ENCODE results near the gene EML1.

The EML1 gene

GRCh38 chr14:99780690-99781089 lies 12.5 kb upstream of the EML1 start:
- no peak for DNase-seq

GRCh38 chr14:99781091-99781490 lies 12.1 kb upstream of the EML1 start:
- no peak for DNase-seq

DNA sequence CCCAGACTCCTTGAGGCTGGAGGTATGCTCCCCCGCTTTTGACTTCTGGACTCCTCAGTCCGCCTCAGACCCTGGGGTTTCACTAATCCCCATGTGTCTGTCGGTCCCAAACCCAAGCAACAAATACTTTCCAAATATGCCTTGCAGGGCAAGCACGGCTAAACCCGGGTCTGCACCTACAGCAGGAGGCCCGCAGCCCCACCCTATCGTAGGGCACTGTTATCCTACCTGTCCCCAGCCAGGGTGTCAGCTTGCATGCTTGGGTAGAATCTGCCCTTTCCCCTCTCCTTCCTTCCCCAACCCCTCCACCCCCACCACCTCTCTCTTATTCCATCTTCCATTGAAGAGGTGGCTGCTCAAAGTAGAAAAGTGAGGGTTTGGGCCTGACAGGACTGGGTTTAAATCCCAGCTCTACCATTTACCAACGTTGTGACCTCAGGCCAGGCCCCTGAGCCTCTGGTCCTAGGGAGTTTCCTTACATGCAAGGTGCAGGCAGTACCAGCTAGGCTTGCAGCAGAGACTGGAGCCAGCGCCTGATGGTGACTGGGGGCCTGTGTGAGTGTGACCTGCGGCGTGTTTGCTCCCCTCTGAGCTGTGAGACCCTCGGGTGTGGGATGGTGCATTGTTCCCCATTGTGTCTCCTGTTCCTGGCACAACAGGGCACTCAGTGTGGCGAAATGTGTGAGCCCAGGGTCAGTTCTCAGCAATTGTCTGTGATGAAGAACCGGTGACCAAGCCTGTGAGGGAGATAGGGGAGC lies 11.2 kb upstream of the EML1 start:
- DNase-seq, result no peak

DNA sequence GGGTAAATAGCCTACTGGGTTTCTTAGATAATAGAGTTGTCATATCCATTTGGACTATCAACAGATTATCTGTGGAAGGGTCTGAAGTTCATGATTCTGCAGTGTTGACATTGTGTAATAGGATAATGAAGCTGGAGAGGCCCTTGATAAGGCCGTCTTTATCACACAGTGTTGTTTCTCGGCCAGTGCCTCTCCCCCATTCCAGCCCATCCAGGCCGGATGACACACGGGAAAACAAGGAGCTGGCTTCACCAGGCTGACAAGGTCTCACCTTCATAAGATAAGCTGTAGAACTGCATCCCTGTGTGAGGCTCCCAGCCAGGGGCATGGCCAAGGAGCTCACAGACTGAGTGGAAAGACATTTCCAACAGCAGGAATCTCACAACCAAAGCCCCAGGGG lies 8.7 kb upstream of the EML1 start:
- DNase-seq, result no peak

- no peak for DNase-seq
These were observed 7.8 kb upstream of the EML1 start for GRCh38 chr14:99785426-99785825.

DNA sequence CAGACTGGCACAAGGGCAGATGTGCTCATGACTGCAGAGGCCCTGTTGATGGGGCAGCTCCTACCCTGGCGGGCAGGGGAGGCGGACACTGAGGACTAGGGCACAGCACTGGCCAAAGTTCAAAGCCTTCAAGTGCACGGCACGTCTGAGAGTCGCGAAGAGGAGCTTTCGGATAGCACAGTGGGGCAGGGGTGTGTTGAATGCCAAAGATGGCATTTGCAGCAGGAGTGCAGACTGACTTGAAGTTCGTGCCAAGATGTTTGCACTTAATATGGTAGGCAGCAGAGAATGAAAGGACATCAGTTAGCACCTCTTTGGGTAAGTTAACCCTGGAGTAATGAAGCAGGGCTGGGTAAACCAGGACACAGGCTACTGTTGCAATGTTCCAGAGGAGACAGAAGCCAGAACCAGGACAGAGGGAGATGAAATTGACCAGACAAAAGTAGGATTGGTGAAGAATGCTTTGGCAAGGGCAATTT lies 6.7 kb upstream of the EML1 start:
- DNase-seq, result no peak

DNA sequence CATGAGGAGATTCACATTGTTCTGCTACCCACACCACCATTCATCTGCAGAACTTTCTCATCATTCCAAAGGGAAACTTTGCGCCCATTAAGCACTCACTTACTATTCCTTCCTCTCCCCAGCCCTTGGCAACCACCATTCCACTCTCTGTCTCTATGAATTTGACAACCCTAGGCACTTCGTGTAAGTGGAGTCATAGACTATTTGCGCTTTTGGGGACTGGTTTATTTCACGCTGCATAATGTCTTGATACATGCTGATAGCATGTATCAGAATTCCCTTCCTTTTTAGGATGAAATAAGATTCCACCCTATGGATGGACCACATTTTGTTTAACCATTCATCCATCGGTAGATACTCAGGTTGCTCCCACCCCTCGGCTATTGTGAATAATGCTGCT lies 4.5 kb upstream of the EML1 start:
- DNase-seq, result no peak

- no peak for DNase-seq
These were observed 3.6 kb upstream of the EML1 start for GRCh38 chr14:99789581-99789980.

GRCh38 chr14:99790201-99790977 lies 2.8 kb upstream of the EML1 start:
- DNase-seq, result no peak

GRCh38 chr14:99790978-99791376 lies 2.2 kb upstream of the EML1 start:
- no peak for DNase-seq

DNA sequence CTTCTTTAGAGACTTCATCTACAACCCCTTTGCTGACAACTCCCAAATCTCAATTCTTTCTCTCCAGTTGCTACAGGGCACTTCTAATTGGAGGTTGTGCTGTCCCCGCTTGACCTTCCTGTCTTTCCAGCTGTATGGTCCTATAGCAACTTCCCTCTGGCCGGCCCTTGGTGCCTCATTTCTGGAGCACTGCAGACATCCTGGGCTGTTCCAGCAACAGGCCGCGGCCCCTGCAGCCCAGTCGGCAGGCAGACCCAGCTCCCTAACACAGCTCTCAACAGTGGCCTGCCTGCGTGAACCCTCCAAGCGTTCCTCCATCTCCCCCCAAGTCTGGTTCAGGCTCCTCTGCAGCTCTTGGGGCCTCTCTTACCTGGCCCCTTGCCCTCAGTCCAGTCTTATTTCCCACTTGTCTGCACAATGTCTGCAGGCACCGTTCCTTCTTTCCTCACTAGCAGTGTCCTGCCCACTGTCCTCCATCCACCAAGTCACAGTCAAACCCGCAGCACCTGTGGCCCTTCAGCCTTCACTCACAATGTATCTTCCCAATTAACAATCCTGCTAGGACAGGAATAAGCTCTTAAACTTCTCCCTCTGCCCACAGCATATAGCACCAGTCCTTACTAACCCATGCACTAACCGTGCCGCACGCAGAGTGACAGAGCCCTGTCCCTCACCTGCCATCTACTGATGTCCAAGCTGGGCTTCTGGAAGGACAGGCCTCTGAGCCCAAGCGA lies 1.6 kb upstream of the EML1 start:
- DNase-seq, result no peak

GRCh38 chr14:99792210-99792535 lies 1.0 kb upstream of the EML1 start:
- DNase-seq, result no peak

DNA sequence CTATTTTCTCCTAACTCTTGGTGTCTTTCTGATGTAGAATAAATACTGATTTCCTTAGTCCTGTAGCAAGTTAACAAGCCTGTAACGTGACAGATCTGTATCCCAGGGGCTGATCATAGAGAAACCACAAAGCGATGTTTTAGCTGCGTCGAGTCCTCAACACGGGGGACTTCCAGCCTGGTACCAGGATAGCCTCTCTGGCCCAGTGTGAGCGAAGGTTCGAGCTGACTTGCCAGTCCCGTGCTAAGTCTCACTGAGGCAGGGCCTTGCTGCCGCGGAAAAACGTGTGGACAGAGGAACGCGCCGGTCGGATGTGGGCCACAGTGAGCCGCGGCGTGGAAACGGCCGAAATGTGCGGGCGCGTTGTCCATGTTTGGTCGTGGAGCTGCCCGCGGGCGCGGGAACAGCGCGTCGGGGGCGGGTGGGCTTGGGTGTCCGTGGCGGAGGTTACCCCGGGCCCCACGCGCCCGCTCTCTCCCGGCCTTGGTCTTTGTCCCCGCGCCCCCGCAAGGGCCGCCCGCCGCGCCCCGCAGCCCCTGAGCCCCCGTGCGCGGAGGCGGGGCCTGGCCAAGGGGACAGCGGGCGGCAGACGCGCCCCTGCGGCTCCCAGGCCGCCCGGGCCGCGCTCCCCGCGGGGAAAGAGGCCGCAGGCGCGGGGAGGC lies 531 bp upstream of the EML1 start:
- no peak for DNase-seq

GRCh38 chr14:99794151-99794780 lies 1.1 kb downstream of the EML1 start:
- DNase-seq, result no peak

GRCh38 chr14:99795046-99795445 lies 1.8 kb downstream of the EML1 start:
- DNase-seq, result no peak

GRCh38 chr14:99797231-99797630 lies 4.0 kb downstream of the EML1 start:
- DNase-seq, result no peak

DNA sequence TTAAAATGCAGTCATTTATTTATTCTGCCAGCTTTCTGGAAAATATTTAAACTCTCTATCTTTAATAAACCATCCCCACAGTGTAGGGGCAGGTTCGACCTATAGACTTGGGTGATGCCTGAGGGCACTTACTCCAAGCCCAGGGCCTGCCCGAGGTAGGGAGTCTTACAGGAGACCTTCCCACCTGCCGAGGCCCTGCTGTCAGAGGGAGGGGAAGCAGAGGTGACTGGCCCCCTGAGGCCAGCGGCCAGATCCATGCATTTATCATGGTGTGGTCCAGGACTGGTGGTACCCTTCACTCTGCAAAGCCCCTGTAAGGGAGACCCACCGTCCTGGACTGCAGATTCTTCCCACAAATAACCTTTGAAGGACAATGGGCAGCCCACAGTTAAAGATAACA lies 7.6 kb downstream of the EML1 start:
- no peak for DNase-seq

GRCh38 chr14:99802301-99803105 lies 9.3 kb downstream of the EML1 start:
- no peak for DNase-seq

- DNase-seq, result no peak
These were observed 10.0 kb downstream of the EML1 start for GRCh38 chr14:99803106-99803775.

- DNase-seq, result no peak
These were observed 10.6 kb downstream of the EML1 start for GRCh38 chr14:99803803-99804202.

- no peak for DNase-seq
These were observed 12.7 kb downstream of the EML1 start for GRCh38 chr14:99805757-99806439.

Measured in NCI-H774 (cell line).